ENCODE results near the gene TEX50.
"Not testable (repeated sequence)": the region's sequence is repeated elsewhere in the genome, so short reads cannot be mapped to it uniquely, and the experiment has no call there.

The TEX50 gene

GRCh38 chr1:173635116-173635515 is at the start of gene TEX50:
TSS of gene TEX50 (plus strand) at chr1:173635338. CDS start at chr1:173635522, 184 bp downstream.
- no peak for DNase-seq (ENCODE audit: low read depth)

GRCh38 chr1:173590557-173590956 is 44.6 kb upstream of the TEX50 start:
- no peak for DNase-seq (ENCODE audit: low read depth)

GRCh38 chr1:173591138-173591537 is 44.0 kb upstream of the TEX50 start:
- not testable (repeated sequence) for DNase-seq (ENCODE audit: low read depth)

GRCh38 chr1:173596097-173596825 is 38.9 kb upstream of the TEX50 start:
- no peak for DNase-seq (ENCODE audit: low read depth)

- DNase-seq (ENCODE audit: low read depth), result no peak
These were observed 33.5 kb upstream of the TEX50 start for GRCh38 chr1:173601588-173601987.

- no peak for DNase-seq (ENCODE audit: low read depth)
These were observed 32.0 kb upstream of the TEX50 start, which contains the start of gene SLC9C2 for GRCh38 chr1:173603056-173603591. TSS of gene SLC9C2 (minus strand) at chr1:173603072. CDS start at chr1:173601776, 1,296 bp downstream.

GRCh38 chr1:173608503-173609216 is 26.5 kb upstream of the TEX50 start:
- DNase-seq (ENCODE audit: low read depth), result no peak

- not testable (repeated sequence) for DNase-seq (ENCODE audit: low read depth)
These were observed 22.1 kb upstream of the TEX50 start for GRCh38 chr1:173613086-173613485.

GRCh38 chr1:173616859-173617258 is 18.3 kb upstream of the TEX50 start:
- DNase-seq (ENCODE audit: low read depth), result no peak

- DNase-seq (ENCODE audit: low read depth), result no peak
These were observed 7.9 kb upstream of the TEX50 start for GRCh38 chr1:173627269-173627668.

- no peak for DNase-seq (ENCODE audit: low read depth)
These were observed 6.2 kb upstream of the TEX50 start for GRCh38 chr1:173628888-173629287.

- not testable (repeated sequence) for DNase-seq (ENCODE audit: low read depth)
These were observed 2.3 kb downstream of the TEX50 start for GRCh38 chr1:173637236-173638042.

GRCh38 chr1:173638043-173639021 is 3.2 kb downstream of the TEX50 start:
- no peak for DNase-seq (ENCODE audit: low read depth)

GRCh38 chr1:173639102-173639501 is 4.0 kb downstream of the TEX50 start:
- DNase-seq (ENCODE audit: low read depth), result no peak

- DNase-seq (ENCODE audit: low read depth), result not testable (repeated sequence)
These were observed 7.5 kb downstream of the TEX50 start for GRCh38 chr1:173642450-173643139.

GRCh38 chr1:173646656-173647055 is 11.5 kb downstream of the TEX50 start:
- DNase-seq (ENCODE audit: low read depth), result no peak

GRCh38 chr1:173648880-173649605 is 13.9 kb downstream of the TEX50 start:
- DNase-seq (ENCODE audit: low read depth), result no peak

- DNase-seq (ENCODE audit: low read depth), result no peak
These were observed 25.2 kb downstream of the TEX50 start for GRCh38 chr1:173660306-173660705.

- no peak for DNase-seq (ENCODE audit: low read depth)
These were observed 26.1 kb downstream of the TEX50 start for GRCh38 chr1:173661271-173661670.

GRCh38 chr1:173661763-173662162 is 26.6 kb downstream of the TEX50 start:
- DNase-seq (ENCODE audit: low read depth), result no peak

Data from T-helper 22 cell (primary cell).